Stimulated activated naive B cell treated with anti-CD40 and anti-IgM and Interleukin-4, amounts not matched to agents 10 μg/mL and 1 μg/mL and 100 μg/mL, for 72 hours (primary cell): Measurements from ENCODE around the gene LPP.

Source experiments
- ATAC-seq, 2 donors: fragments of 150-1000 bp; cut with Tn5 transposase; replicated peaks; 2 replicates each; pipeline ENCODE4 v1.10.0; 2021; ENCODE audit warnings: moderate library complexity in 1 of 2
- DNase-seq: peaks from one replicate; pipeline ENCODE4 v3.0.0; 2021
- H3K27ac Mint-ChIP-seq: one replicate; pipeline ENCODE4 v1.8.0; 2022; ENCODE audit warnings: mild to moderate bottlenecking, mixed read lengths
- H3K27me3 Mint-ChIP-seq, 2 donors: one replicate each; pipeline ENCODE4 v1.8.0; 2022; ENCODE audit warnings: mixed read lengths in 2 of 2
- H3K36me3 Mint-ChIP-seq, 2 donors: one replicate each; pipeline ENCODE4 v1.8.0; 2022; ENCODE audit warnings: mixed read lengths in 2 of 2, mild to moderate bottlenecking in 1 of 2
- H3K4me1 Mint-ChIP-seq, 2 donors: one replicate each; pipeline ENCODE4 v1.8.0; 2022; ENCODE audit warnings: mixed read lengths in 2 of 2, mild to moderate bottlenecking in 1 of 2
- H3K4me3 Mint-ChIP-seq, 2 donors: one replicate each; pipeline ENCODE4 v1.8.0; 2022; ENCODE audit warnings: mild to moderate bottlenecking in 2 of 2, mixed read lengths in 2 of 2, moderate library complexity in 1 of 2
- H3K9me3 Mint-ChIP-seq, 2 donors: one replicate each; pipeline ENCODE4 v1.8.0; 2022; ENCODE audit warnings: mixed read lengths in 2 of 2, mild to moderate bottlenecking in 1 of 2

LPP gene

GRCh38 chr3:188925376-188925775, 771.4 kb downstream of the LPP start:
- peaks cover 0 to 2% of the 10 kb centered on the region in 2 donors for H3K9me3 Mint-ChIP-seq
- H3K4me1 Mint-ChIP-seq: no peaks in the 10 kb centered on the region
- DNase-seq (no peak), ATAC-seq (no peak)
- no peaks in the 10 kb centered on the region for H3K36me3 Mint-ChIP-seq
- H3K4me3 Mint-ChIP-seq: no peak overlapping the region
- H3K27ac Mint-ChIP-seq: no peak overlapping the region
- H3K27me3 Mint-ChIP-seq: peaks cover 0 to 4% of the 10 kb centered on the region in 2 donors

DNA sequence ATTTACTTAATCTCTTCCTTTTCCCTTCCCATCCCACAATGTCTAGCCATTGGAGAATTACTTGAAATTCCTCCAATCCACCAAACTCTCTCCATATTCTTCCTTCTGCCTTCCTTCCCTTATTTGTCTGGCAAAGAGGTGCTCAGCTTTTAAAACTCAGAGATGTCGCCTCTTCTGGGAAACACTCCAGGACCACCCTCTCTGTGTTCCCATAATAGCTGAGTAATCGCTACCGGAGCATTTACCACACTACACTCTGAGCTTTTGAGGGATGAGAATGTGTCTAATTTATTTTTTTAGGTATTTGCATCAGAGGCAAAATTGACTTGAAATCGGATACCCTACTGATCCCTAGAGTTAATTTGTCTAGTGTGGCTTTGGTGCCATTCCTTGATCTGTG, 772.2 kb downstream of the LPP start:
- H3K9me3 Mint-ChIP-seq: peaks cover 0 to 2% of the 10 kb centered on the region in 2 donors
- ATAC-seq: no peak

DNA sequence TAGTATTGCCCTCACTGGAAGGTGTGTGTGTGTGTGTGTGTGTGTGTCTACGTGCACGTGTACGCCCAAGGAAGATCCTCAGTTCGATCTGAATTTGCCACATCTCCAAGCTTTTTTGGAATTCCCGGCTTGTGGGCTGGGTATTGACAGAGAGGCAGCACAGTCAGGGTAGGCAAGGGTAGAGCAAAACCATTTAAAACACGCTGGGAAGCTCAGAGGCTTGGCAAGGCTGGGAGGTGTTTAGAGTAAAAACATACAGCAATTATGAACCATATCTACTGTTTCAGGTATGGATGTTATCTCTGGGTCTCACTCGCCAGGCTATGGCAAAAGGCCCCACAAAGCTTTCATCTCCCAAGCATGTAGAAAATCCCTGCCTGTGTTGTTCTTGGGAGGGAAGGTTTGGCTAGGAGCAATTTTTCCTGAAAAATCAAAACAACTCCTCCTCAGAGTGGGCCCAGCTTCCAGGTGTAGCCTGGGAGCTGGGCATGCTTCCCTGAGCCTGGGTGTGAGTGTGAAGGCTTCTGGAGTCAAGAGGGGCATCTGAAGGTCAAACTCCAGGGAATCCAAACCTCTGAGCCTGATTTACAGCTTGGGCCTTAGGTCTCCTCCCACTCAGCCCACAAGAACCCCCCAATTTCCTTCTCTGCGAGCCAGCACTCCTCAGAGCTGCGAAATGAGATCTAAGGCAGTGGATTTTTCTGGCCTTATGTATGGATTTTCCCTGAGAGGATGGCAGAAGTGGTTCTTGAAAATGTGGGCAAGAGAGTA, 773.0 kb downstream of the LPP start:
- Mint-ChIP-seq H3K36me3 (no peaks in the 10 kb centered on the region), H3K27ac (no peak overlapping the region), H3K4me3 (no peak overlapping the region), H3K9me3 (peaks cover 0 to 2% of the 10 kb centered on the region in 2 donors), H3K4me1 (peaks cover 6% of the 10 kb centered on the region in 2 donors), H3K27me3 (peaks cover 0 to 4% of the 10 kb centered on the region in 2 donors)
- ATAC-seq (peak in 1 of 2 donors; percentile 29), DNase-seq (no peak)

More for the DNA sequence above, 772.2 kb downstream of the LPP start:
- no peak overlapping the region for H3K4me3 Mint-ChIP-seq
- peaks cover 0 to 4% of the 10 kb centered on the region in 2 donors for H3K27me3 Mint-ChIP-seq
- H3K4me1 Mint-ChIP-seq: no peaks in the 10 kb centered on the region
- DNase-seq: no peak
- H3K36me3 Mint-ChIP-seq: no peaks in the 10 kb centered on the region
- no peak overlapping the region for H3K27ac Mint-ChIP-seq

- Mint-ChIP-seq H3K4me1 (peaks cover 6% of the 10 kb centered on the region in 2 donors), H3K27ac (no peak overlapping the region), H3K4me3 (no peak overlapping the region), H3K36me3 (no peaks in the 10 kb centered on the region), H3K9me3 (no peaks in the 10 kb centered on the region), H3K27me3 (peaks cover 0 to 4% of the 10 kb centered on the region in 2 donors)
- ATAC-seq (no peak), DNase-seq (no peak)
Measured at GRCh38 chr3:188927971-188928370, 774.0 kb downstream of the LPP start.

DNA sequence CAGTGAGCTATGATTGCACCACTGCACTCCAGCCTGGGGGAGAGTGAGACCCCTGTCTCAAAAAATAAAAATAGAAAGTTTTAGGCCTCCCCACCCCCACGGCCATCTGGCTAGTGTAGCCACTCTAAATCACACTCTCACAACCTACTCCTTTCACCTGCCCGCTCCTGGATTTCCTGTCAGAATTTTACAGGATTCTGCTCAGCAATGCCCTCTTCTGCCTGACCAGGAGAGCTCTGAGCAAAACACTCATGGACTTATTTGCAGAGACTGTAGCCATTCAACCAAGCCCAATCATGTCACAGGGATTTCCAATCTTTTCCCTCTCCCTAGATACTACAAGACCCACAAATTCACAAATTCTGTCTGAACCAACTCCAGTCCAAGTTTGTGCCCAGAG, 775.2 kb downstream of the LPP start:
- H3K27me3 Mint-ChIP-seq: peaks cover 0 to 4% of the 10 kb centered on the region in 2 donors
- H3K4me1 Mint-ChIP-seq: peaks cover 6 to 9% of the 10 kb centered on the region in 2 donors
- no peaks in the 10 kb centered on the region for H3K36me3 Mint-ChIP-seq
- ATAC-seq (no peak), DNase-seq (no peak)
- H3K27ac Mint-ChIP-seq: no peak overlapping the region
- no peaks in the 10 kb centered on the region for H3K9me3 Mint-ChIP-seq
- H3K4me3 Mint-ChIP-seq: no peak overlapping the region

DNA sequence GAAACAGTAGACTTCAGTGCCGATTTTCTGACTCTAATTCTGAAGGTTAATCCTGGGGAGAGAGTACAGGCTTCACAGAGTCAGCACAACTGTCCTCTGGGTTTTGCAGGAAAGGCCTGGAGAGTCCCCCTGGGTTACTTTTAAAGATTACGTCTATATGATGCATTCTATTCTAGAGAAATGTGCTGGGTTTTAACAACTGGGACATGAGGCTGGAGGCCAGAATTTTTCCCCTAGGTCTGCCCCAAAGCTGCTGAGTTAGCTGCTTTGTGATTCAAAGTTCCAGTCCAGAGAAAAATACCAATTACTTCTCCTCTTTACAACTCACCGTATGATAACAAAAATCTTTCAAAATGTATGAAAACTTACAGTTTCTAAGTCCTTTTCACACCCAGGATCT, 777.1 kb downstream of the LPP start:
- no peak for ATAC-seq
- H3K9me3 Mint-ChIP-seq: no peaks in the 10 kb centered on the region
- no peak for DNase-seq
- peaks cover 6 to 9% of the 10 kb centered on the region in 2 donors for H3K4me1 Mint-ChIP-seq
- peaks cover 0 to 2% of the 10 kb centered on the region in 2 donors for H3K27me3 Mint-ChIP-seq
- no peak overlapping the region for H3K4me3 Mint-ChIP-seq
- no peak overlapping the region for H3K27ac Mint-ChIP-seq
- no peaks in the 10 kb centered on the region for H3K36me3 Mint-ChIP-seq

- peaks cover 6 to 9% of the 10 kb centered on the region in 2 donors for H3K4me1 Mint-ChIP-seq
- no peaks in the 10 kb centered on the region for H3K9me3 Mint-ChIP-seq
- no peak for DNase-seq
- no peak overlapping the region for H3K4me3 Mint-ChIP-seq
- ATAC-seq: peak; percentile 33 to 41
- no peaks in the 10 kb centered on the region for H3K27me3 Mint-ChIP-seq
- H3K36me3 Mint-ChIP-seq: no peaks in the 10 kb centered on the region
- H3K27ac Mint-ChIP-seq: no peak overlapping the region
Measured at GRCh38 chr3:188931531-188931930, 777.6 kb downstream of the LPP start.

- Mint-ChIP-seq H3K4me3 (no peak overlapping the region), H3K27ac (no peak overlapping the region), H3K27me3 (no peaks in the 10 kb centered on the region), H3K36me3 (no peaks in the 10 kb centered on the region), H3K9me3 (peaks cover 0 to 2% of the 10 kb centered on the region in 2 donors), H3K4me1 (peaks cover 9 to 10% of the 10 kb centered on the region in 2 donors)
- DNase-seq: no peak
- no peak for ATAC-seq
Measured at GRCh38 chr3:188934989-188935388, 781.0 kb downstream of the LPP start.

GRCh38 chr3:188936597-188937107, 782.7 kb downstream of the LPP start:
- Mint-ChIP-seq H3K27ac (no peak overlapping the region), H3K27me3 (no peaks in the 10 kb centered on the region), H3K36me3 (no peaks in the 10 kb centered on the region), H3K4me1 (peaks cover 11 to 17% of the 10 kb centered on the region in 2 donors), H3K9me3 (peaks cover 0 to 2% of the 10 kb centered on the region in 2 donors), H3K4me3 (no peak overlapping the region)
- DNase-seq: no peak
- no peak for ATAC-seq

DNA sequence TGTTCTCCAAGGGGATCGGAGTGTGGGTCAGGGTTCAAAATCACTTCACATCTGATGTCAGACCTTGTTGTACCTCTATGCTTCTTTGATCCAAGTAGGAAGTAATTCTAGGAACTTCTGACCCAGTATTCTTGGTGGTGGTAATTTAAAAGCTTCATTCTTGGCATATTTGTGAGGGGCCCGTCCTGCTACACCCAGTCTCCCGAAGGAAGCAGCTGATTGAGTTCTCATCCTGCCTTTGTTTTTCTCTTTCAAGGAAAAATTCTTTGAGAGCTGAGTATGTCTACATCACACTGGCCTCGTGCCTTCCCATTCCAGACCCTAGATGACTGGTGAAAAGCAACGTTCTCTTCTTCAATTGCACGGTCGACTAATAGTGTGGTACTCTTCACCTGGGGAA, 783.4 kb downstream of the LPP start:
- Mint-ChIP-seq H3K4me3 (no peak overlapping the region), H3K27ac (no peak overlapping the region), H3K27me3 (no peaks in the 10 kb centered on the region), H3K4me1 (peaks cover 10 to 16% of the 10 kb centered on the region in 2 donors), H3K36me3 (no peaks in the 10 kb centered on the region), H3K9me3 (peaks cover 0 to 2% of the 10 kb centered on the region in 2 donors)
- no peak for DNase-seq
- ATAC-seq: no peak

GRCh38 chr3:188938999-188939398, 785.0 kb downstream of the LPP start:
- Mint-ChIP-seq H3K27ac (no peak overlapping the region), H3K4me1 (peaks cover 7 to 16% of the 10 kb centered on the region in 2 donors), H3K36me3 (no peaks in the 10 kb centered on the region), H3K9me3 (peaks cover 2 to 5% of the 10 kb centered on the region in 2 donors), H3K27me3 (no peaks in the 10 kb centered on the region), H3K4me3 (no peak overlapping the region)
- DNase-seq (no peak), ATAC-seq (no peak)

- peaks cover 2 to 8% of the 10 kb centered on the region in 2 donors for H3K27me3 Mint-ChIP-seq
- peaks cover 2 to 5% of the 10 kb centered on the region in 2 donors for H3K9me3 Mint-ChIP-seq
- H3K4me3 Mint-ChIP-seq: no peak overlapping the region
- peaks cover 0 to 5% of the 10 kb centered on the region in 2 donors for H3K36me3 Mint-ChIP-seq
- H3K27ac Mint-ChIP-seq: no peak overlapping the region
- DNase-seq (no peak), ATAC-seq (no peak)
- peaks cover 7 to 16% of the 10 kb centered on the region in 2 donors for H3K4me1 Mint-ChIP-seq
Measured at GRCh38 chr3:188939814-188940572, 786.0 kb downstream of the LPP start.
